Measurements from ENCODE around the gene NAA80. TPM values are rescaled to one million over a fixed set of nuclear protein-coding genes. Genes with fewer than 3 reads are reported as not detected.

Gene NAA80
- total and polyA plus RNA-seq, 2 of the 13 experiments (the other 11 are each of a cell fraction or from before 2014, with no cell fraction given) = 3.4 to 8.7 TPM

DNA sequence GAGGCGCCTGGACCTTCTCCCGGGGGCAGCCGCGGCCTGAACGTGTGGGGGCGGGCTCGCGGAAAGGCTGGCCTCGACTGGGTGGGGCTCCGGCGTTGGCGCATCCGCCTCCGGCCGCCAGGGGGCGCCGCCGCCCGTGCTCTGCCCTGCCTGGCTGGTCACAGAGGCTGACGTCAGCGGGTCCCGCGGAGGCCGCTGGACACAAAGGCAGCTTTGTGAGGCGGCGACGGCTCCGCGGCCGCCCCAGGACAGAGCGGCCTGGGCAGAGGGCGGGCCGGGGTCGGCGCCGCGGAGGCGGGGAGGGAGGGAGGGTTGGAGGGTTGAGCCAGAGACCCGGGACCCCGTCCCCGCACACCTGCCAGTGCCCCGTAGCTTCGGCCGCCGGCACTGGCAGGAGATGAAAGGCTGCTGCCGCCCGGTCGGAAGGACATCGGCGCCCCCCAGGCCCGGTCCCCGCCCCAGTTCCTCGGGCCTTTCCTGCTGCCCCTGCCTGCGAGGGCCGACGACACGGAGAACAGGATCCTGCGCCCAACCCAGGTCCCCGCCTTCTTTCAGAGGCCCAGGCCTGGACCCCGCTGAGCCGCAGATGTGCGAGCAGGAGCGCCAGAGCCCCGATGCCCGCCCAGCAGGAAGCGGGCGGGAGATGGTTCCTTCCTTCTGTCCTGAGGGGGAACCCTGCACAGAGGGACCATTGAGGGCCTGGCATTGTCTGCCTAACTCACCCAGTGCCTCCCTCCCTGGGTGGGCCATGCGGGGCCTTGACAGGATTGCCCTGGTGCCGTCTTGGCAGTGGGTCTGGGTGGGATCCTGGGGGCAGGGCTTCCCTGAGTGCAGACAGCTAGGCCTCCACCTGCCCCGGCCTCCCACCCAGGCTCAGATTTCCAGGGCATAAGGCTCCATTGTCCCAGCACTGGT lies 38.9 kb downstream of the NAA80 start (continued):
- TF ChIP-seq ZFP82 (CRISPR knock-in tag; IDR thresholded peaks at IDR 0.05; ENCODE audit: borderline replicate concordance) (peak; percentile 73; the same call in 1 of the 2 replicates), ZNF10 (CRISPR knock-in tag; IDR thresholded peaks at IDR 0.05; ENCODE audit: borderline replicate concordance, low read depth) (no peak), ZNF556 (CRISPR knock-in tag; IDR thresholded peaks at IDR 0.05; ENCODE audit: borderline replicate concordance) (peak; percentile 33; the same call in 1 of the 2 replicates), ZNF17 (CRISPR knock-in tag; IDR thresholded peaks at IDR 0.05) (no peak), SYNCRIP (IDR thresholded peaks at IDR 0.05; ENCODE audit: insufficient read depth, low read depth, low read length) (no peak), AKAP8 (CRISPR knock-in tag; IDR thresholded peaks at IDR 0.05) (peak; percentile 95), KAT8 (CRISPR knock-in tag; IDR thresholded peaks at IDR 0.05) (peak; percentile 87), HDAC2 (CRISPR knock-in tag; IDR thresholded peaks at IDR 0.05) (peak; percentile 85), ZNF354B (CRISPR knock-in tag; IDR thresholded peaks at IDR 0.05) (no peak), EEA1 (CRISPR knock-in tag; IDR thresholded peaks at IDR 0.05; ENCODE audit: borderline replicate concordance) (peak; percentile 91), MAFG (CRISPR knock-in tag; IDR thresholded peaks at IDR 0.05) (no peak), NFIB (CRISPR knock-in tag; IDR thresholded peaks at IDR 0.05; ENCODE audit: borderline replicate concordance) (0 out of 2 replicates have a peak, but pooled peaks have one; percentile 58), HMGA1 (CRISPR knock-in tag; conservative IDR thresholded peaks at IDR 0.05) (no peak), ATF7-NPFF (CRISPR knock-in tag; IDR thresholded peaks at IDR 0.05; ENCODE audit: low read depth) (peak; percentile 74), ZNF253 (CRISPR knock-in tag; IDR thresholded peaks at IDR 0.05; ENCODE audit: borderline replicate concordance) (no peak), FOXA3 (CRISPR knock-in tag; IDR thresholded peaks at IDR 0.05) (peak; percentile 42), MEF2D (CRISPR knock-in tag; IDR thresholded peaks at IDR 0.05) (no peak), ARID2 (CRISPR knock-in tag; IDR thresholded peaks at IDR 0.05; ENCODE audit: borderline replicate concordance) (no peak)
- TF ChIP-seq, protein P1, sequence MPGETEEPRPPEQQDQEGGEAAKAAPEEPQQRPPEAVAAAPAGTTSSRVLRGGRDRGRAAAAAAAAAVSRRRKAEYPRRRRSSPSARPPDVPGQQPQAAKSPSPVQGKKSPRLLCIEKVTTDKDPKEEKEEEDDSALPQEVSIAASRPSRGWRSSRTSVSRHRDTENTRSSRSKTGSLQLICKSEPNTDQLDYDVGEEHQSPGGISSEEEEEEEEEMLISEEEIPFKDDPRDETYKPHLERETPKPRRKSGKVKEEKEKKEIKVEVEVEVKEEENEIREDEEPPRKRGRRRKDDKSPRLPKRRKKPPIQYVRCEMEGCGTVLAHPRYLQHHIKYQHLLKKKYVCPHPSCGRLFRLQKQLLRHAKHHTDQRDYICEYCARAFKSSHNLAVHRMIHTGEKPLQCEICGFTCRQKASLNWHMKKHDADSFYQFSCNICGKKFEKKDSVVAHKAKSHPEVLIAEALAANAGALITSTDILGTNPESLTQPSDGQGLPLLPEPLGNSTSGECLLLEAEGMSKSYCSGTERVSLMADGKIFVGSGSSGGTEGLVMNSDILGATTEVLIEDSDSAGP (CRISPR knock-in tag; IDR thresholded peaks at IDR 0.05; ENCODE audit: borderline replicate concordance) = peak; percentile 88
- TF ChIP-seq, protein P2, sequence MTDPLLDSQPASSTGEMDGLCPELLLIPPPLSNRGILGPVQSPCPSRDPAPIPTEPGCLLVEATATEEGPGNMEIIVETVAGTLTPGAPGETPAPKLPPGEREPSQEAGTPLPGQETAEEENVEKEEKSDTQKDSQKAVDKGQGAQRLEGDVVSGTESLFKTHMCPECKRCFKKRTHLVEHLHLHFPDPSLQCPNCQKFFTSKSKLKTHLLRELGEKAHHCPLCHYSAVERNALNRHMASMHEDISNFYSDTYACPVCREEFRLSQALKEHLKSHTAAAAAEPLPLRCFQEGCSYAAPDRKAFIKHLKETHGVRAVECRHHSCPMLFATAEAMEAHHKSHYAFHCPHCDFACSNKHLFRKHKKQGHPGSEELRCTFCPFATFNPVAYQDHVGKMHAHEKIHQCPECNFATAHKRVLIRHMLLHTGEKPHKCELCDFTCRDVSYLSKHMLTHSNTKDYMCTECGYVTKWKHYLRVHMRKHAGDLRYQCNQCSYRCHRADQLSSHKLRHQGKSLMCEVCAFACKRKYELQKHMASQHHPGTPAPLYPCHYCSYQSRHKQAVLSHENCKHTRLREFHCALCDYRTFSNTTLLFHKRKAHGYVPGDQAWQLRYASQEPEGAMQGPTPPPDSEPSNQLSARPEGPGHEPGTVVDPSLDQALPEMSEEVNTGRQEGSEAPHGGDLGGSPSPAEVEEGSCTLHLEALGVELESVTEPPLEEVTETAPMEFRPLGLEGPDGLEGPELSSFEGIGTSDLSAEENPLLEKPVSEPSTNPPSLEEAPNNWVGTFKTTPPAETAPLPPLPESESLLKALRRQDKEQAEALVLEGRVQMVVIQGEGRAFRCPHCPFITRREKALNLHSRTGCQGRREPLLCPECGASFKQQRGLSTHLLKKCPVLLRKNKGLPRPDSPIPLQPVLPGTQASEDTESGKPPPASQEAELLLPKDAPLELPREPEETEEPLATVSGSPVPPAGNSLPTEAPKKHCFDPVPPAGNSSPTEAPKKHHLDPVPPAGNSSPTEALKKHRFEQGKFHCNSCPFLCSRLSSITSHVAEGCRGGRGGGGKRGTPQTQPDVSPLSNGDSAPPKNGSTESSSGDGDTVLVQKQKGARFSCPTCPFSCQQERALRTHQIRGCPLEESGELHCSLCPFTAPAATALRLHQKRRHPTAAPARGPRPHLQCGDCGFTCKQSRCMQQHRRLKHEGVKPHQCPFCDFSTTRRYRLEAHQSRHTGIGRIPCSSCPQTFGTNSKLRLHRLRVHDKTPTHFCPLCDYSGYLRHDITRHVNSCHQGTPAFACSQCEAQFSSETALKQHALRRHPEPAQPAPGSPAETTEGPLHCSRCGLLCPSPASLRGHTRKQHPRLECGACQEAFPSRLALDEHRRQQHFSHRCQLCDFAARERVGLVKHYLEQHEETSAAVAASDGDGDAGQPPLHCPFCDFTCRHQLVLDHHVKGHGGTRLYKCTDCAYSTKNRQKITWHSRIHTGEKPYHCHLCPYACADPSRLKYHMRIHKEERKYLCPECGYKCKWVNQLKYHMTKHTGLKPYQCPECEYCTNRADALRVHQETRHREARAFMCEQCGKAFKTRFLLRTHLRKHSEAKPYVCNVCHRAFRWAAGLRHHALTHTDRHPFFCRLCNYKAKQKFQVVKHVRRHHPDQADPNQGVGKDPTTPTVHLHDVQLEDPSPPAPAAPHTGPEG (CRISPR knock-in tag; IDR thresholded peaks at IDR 0.05) = peak; percentile 69
- TF ChIP-seq, protein P3, sequence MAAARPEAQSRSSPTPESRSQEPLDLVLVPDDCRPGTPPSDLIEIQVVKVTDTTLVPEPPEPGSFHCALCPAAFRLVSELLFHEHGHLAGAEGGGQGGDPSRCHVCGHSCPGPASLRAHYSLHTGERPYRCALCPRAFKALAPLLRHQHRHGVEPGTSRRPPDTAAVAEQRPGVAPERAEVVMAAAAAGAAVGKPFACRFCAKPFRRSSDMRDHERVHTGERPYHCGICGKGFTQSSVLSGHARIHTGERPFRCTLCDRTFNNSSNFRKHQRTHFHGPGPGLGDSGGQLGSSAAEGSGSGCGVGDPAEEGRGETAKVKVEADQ (CRISPR knock-in tag; IDR thresholded peaks at IDR 0.05; ENCODE audit: borderline replicate concordance) = peak; percentile 49; the same call in 1 of the 2 replicates
